HS-27A (cell line): Measurements from ENCODE around the gene FBXO45.
"Not testable (repeated sequence)": the region's sequence is repeated elsewhere in the genome, so short reads cannot be mapped to it uniquely, and the experiment has no call there.

Source experiments
- DNase-seq: peaks from one replicate; pipeline ENCODE4 v3.0.0-alpha.2; 2012; ENCODE audit warnings: low read depth, missing footprints

FBXO45 gene

GRCh38 chr3:196568246-196569002, at the start of gene FBXO45, which contains the start of gene WDR53:
Gene FBXO45, plus strand, starts transcription at chr3:196568660. Its CDS starts 325 bp downstream, at chr3:196568985.
Gene WDR53, minus strand, starts transcription at chr3:196568554. Its CDS starts 7,079 bp downstream, at chr3:196561475.
- peak; percentile 69 for DNase-seq

- DNase-seq, result peak; percentile 57
These were observed 49.3 kb upstream of the FBXO45 start for GRCh38 chr3:196518966-196519717.

DNA sequence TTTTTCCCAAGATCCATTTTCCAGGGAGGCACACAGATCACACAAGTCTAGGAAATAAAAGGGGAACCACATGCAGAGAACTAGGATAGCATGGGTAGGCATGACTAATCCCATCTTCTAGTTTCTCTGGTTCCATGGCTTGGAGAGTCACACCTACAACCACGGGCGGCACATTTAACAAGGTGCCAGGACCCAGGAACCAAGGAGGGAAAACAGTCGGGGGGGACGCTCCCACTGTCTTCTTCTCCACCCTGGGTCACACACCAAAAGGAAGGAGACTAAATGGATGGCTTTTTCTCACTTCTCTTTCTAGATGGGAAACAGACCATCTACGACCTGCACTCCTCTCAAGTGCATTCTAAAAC, 48.8 kb upstream of the FBXO45 start:
- no peak for DNase-seq

GRCh38 chr3:196521291-196521690, 47.2 kb upstream of the FBXO45 start:
- DNase-seq, result not testable (repeated sequence)

DNA sequence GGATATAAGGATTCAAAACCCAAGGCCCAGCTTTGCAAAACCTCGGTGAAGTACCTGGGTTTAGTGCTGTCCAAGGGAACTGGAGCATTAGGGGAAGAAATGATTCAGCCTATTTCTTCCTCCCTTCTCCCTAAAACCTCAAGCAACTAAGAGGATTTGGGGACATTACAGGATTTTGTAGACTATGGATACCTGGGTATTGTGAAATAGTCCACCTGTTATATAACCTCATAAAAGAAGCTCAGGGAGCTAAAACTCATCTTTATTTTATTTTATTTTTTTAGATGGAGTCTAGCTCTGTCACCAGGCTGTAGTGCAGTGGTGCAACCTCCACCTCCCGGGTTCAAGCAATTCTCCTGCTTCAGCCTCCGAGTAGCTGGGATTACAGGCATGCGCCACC, 44.6 kb upstream of the FBXO45 start:
- DNase-seq, result no peak

GRCh38 chr3:196524527-196524926, 43.9 kb upstream of the FBXO45 start:
- no peak for DNase-seq

- no peak for DNase-seq
These were observed 43.3 kb upstream of the FBXO45 start for GRCh38 chr3:196525141-196525540.

GRCh38 chr3:196528639-196529233, 39.7 kb upstream of the FBXO45 start:
- DNase-seq, result no peak

DNA sequence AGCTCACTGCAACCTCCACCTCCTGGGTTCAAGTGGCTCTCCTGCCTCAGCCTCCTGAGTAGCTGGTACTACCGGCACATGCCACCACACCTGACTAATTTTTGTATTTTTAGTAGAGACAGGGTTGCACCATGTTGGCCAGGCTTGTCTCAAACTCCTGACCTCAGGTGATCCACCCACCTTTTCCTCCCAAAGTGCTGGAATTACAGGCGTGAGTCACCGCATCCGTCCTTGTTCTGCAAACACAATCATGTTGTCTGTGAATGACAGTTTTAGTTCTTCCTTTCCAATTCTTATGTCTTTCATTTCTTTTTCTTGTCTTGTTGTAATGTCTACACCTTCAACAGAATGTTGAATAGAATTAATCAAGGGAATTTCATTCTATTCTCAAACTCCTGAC, 37.0 kb upstream of the FBXO45 start:
- no peak for DNase-seq

DNA sequence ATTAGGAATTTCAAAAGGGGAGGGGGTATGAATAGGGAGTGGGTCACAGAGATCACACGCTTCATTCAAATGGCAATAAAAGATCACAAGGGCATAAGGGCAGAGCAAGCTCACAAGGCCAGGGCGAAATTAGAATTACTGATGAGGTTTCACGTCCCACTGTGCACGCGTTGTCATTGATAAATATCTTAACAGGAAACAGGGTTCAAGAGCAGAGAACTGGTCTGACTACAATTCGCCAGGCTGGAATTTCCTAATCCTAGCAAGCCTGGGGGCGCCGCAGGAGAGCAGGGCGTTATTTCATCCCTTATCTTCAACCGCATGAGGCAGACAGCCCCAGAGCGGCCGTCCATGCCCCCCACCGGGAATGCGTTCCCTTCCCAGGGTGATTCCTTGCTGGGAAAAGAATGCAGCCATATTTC, 35.2 kb upstream of the FBXO45 start:
- no peak for DNase-seq

GRCh38 chr3:196537319-196537984, 31.0 kb upstream of the FBXO45 start:
- DNase-seq, result no peak

GRCh38 chr3:196541684-196542445, 26.6 kb upstream of the FBXO45 start:
- DNase-seq, result no peak

DNA sequence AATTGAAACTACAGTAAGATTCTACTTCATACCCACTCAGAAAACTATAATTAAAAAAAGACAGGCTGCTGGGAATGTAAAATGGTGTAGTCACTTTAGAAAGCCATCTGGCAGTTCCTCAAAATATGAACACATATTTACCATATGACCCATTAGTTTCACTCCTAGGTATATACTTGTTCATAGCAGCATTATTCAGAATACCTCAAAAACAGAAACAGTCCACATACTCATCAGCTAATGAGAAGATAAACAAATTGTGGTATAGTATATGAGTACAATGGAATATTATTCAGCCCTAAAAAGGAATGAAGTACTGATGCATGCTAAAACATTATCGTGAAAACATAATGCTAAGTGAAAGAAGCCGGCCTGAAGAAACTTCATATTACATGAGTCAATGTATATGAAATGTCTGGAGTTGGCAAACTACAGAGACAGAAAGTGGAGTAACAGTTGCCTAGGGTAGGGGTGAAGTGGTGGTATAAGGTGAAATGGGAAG, 23.9 kb upstream of the FBXO45 start:
- DNase-seq, result no peak

DNA sequence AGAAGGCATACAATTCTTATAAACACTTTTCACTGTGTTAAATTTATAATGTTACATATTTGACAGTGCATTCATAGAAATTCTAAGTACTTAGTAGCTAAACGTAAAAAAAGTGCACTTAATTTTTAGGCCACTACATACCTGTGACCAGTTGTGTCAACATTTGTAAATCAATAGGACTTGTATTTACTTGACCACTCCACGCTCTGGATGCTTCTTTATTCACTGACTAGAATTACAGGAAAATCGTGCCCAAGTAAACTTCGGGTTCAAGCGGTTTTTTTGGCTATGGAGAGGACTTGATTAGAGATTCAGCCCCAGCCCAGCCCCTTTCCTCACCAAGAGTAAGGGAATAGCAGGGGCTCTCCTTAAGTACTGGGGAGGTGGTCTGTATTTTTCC, 21.9 kb upstream of the FBXO45 start:
- DNase-seq, result no peak

GRCh38 chr3:196547067-196547466, 21.4 kb upstream of the FBXO45 start:
- DNase-seq, result no peak

GRCh38 chr3:196549312-196549711, 19.1 kb upstream of the FBXO45 start:
- not testable (repeated sequence) for DNase-seq

GRCh38 chr3:196550172-196550571, 18.3 kb upstream of the FBXO45 start:
- not testable (repeated sequence) for DNase-seq

DNA sequence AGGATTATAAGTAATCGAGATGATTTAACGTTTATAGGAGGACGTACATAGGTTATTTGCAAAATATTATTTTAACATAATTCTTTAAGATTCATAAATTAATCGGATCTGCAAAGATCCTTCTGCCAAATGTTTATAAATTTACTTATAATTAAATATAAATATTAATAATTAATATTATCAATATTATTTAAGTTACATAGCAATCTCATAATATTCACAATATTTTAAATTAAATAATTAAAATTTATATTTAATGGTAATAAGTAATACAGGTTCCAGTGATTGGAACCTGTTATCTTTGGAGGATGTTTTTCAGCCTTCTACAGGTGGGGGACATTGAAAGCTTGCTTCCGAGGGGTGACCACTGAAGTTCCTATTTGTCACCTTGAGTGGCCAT, 16.2 kb upstream of the FBXO45 start:
- no peak for DNase-seq

GRCh38 chr3:196553551-196553950, 14.9 kb upstream of the FBXO45 start:
- DNase-seq, result no peak

DNA sequence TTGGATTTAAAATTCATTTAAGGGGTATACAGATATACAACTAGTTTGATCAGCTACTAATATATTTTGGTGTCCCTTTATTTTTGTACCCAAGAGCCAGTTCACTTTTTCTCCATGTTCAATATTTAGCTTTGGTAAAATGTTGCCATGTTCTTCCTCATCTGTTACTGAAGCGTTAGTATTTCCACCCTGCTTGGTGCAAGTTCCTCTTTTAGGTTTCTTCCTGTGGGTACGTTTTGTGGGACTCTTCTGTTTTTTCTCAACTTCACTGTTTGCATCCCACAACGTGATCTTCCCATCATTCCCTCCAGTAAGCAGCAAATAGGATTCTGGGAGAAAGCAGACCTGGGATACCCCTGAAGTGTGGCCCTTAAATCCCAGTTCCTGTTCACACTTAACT, 14.3 kb upstream of the FBXO45 start:
- DNase-seq, result no peak

DNA sequence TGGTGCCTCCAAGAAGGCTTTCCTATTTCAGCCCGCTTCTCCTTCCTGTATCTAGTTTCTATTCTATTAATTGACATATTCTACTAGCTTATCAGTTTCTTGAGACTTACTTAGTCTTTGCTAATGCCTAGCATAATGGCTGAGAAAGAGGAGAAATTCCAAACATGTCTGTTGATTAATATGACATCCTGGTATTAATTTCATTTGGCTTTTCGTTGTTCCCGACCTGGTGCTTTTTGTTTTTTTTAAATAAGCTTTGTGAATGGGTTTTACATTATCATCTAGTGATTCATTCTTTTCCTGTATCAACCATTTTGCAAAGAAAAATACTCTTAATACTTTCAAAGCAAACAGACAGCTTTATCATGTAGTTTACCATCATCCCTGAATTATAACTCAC, 13.2 kb upstream of the FBXO45 start:
- DNase-seq, result no peak
